Common myeloid progenitor, CD34-positive (primary cell): Measurements from ENCODE around the gene UVRAG.

Experiments used
- CTCF ChIA-PET: fragments of 350-600 bp; sonication (Branson Sonifier 250); formaldehyde crosslinking; loops from one replicate; lab custom pipeline; 2021; ENCODE audit warnings: antibody characterized with exemption; lab: Charles Lee
- POLR2A ChIA-PET: fragments of 350-600 bp; sonication (Branson Sonifier 250); formaldehyde crosslinking; loops from one replicate; lab custom pipeline; 2021; ENCODE audit warnings: antibody characterized with exemption; lab: Charles Lee
- DNase-seq, 3 donors: peaks; one replicate each; pipeline versions ENCODE4 v3.0.0 to v3.0.0-alpha.2; 2013
- H3K27ac ChIP-seq, 2 experiments: 1 replicate in 1 of 2; 2 replicates in 1 of 2; pipeline ENCODE4 v1.7.0; 2013; ENCODE audit warnings: inconsistent platforms in 2 of 2, low read length in 2 of 2, mild to moderate bottlenecking in 2 of 2, low read depth in 1 of 2, moderate library complexity in 1 of 2; ENCODE audit not compliant: severe bottlenecking in 2 of 2, insufficient read depth in 1 of 2, poor library complexity in 1 of 2
- H3K27me3 ChIP-seq, 5 experiments: replicated peaks in 2 of 5; 1 replicate in 3 of 5; 2 replicates in 2 of 5; pipeline versions ENCODE4 v1.6.1 to v1.7.0; 2013; ENCODE audit warnings: low read length in 4 of 5, mild to moderate bottlenecking in 2 of 5, moderate library complexity in 2 of 5, inconsistent platforms in 1 of 5; ENCODE audit not compliant: insufficient read depth in 5 of 5, control insufficient read depth in 4 of 5
- H3K36me3 ChIP-seq, 4 experiments: 1 replicate in 2 of 4; 2 replicates in 2 of 4; pipeline versions ENCODE4 v1.6.1 to v1.7.0; 2013; ENCODE audit warnings: low read length in 3 of 4, control low read depth in 1 of 4, mild to moderate bottlenecking in 1 of 4; ENCODE audit not compliant: control insufficient read depth in 4 of 4, insufficient read depth in 4 of 4
- H3K4me1 ChIP-seq, 4 experiments: 1 replicate in 3 of 4; 2 replicates in 1 of 4; pipeline versions ENCODE4 v1.6.1 to v1.7.1; 2013; ENCODE audit warnings: low read length in 3 of 4, mild to moderate bottlenecking in 3 of 4, control low read depth in 1 of 4, inconsistent platforms in 1 of 4, moderate library complexity in 1 of 4; ENCODE audit not compliant: control insufficient read depth in 4 of 4, insufficient read depth in 4 of 4; ENCODE audit errors: control extremely low read depth in 1 of 4
- H3K4me3 ChIP-seq, 7 experiments: 1 replicate in 4 of 7; 2 replicates in 3 of 7; pipeline versions ENCODE4 v1.5.1 to v1.7.0; 2013; ENCODE audit warnings: mild to moderate bottlenecking in 7 of 7, low read length in 6 of 7, moderate library complexity in 6 of 7, inconsistent platforms in 2 of 7, low read depth in 2 of 7, control low read depth in 1 of 7; ENCODE audit not compliant: insufficient read depth in 4 of 7, control insufficient read depth in 1 of 7; ENCODE audit errors: extremely low read depth in 1 of 7
- H3K9me3 ChIP-seq, 5 experiments: 1 replicate in 4 of 5; 2 replicates in 1 of 5; pipeline versions ENCODE4 v1.6.1 to v1.7.1; 2013; ENCODE audit warnings: low read length in 4 of 5, mild to moderate bottlenecking in 2 of 5, inconsistent platforms in 1 of 5, low read depth in 1 of 5, moderate library complexity in 1 of 5; ENCODE audit not compliant: control insufficient read depth in 4 of 5, insufficient read depth in 2 of 5; ENCODE audit errors: control extremely low read depth in 1 of 5
- WGBS: methylation state at CpG from one replicate; pipeline ENCODE4 v1.1.5; 2013; ENCODE audit not compliant: insufficient coverage; 5-methylcytosine and 5-hydroxymethylcytosine counted together

UVRAG gene

DNA sequence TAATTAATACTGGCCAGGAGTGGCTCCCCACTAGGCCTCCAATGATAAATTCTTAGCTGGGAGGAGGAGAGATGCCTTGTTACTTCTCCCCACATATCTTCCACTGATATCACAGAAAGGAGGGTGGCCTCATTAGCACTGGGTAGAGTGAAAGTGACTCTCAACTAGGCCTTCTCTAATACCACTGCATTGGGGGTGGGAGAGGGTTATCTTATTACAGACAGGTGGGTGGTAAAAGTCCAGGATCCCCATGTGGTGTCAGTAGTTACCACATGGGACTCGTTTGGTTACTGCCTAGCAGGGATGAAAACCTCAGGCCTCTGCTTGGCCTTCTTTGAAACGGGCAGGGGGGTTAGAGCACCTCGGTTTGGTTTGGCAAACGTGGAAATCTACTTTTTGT is 167.3 kb downstream of the UVRAG start:
- no peak overlapping the region for H3K27ac ChIP-seq
- no peaks in the 10 kb centered on the region for H3K4me1 ChIP-seq
- no peaks in the 10 kb centered on the region for H3K27me3 ChIP-seq
- WGBS = 100% methylated on average over 3 of the region's 4 CpGs
- CTCF ChIA-PET = no interaction called here
- H3K4me3 ChIP-seq = no peak overlapping the region
- POLR2A ChIA-PET = no interaction called here
- H3K36me3 ChIP-seq = peaks cover 11 to 17% (median 12%) of the 10 kb centered on the region in 4 experiments
- DNase-seq = no peak
- no peaks in the 10 kb centered on the region for H3K9me3 ChIP-seq

DNA sequence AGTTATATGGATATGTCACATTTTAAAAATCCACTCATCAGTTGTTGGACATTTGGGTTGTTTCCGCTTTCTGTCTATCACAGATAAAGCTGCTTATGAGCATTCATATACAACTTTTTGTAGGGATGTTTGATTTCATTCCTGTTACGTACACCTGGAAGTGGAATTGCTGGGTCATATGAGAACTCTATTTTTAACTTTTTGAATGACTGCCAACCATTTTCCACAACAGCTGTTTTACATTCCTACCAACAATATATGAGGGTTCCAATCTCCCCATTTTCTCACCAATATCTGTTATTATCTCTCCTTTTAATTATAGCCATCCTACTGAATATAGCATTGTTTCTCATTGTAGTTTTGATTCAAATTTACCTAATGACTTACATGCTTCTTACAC is 172.0 kb downstream of the UVRAG start:
- POLR2A ChIA-PET = no interaction called here
- CTCF ChIA-PET = no interaction called here
- no peak overlapping the region for H3K4me3 ChIP-seq
- H3K27me3 ChIP-seq = no peaks in the 10 kb centered on the region
- H3K36me3 ChIP-seq = peaks cover 11 to 24% (median 16%) of the 10 kb centered on the region in 4 experiments
- WGBS = no CpG with 5 or more reads among the region's 2 CpGs
- no peak for DNase-seq
- H3K4me1 ChIP-seq = no peaks in the 10 kb centered on the region
- H3K27ac ChIP-seq = no peak overlapping the region
- H3K9me3 ChIP-seq = no peaks in the 10 kb centered on the region

DNA sequence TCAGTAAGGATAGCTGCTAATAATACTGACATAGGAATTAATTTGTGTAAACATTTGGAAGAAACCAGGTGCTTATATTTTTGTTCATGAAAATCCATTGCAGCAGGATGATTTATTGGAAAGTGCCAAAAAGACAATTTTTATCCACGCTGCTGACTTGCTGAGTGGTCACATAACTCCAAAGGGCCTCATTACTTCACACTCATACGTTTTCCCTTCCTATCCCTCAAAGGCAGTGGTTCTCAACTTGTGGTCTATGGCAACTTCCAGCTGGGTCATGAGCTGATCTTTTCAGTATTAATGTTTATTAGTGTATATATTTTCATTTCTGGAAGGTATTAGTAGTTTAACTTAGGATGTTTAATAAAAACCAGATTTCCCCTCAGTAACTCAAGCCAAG is 178.1 kb downstream of the UVRAG start:
- CTCF ChIA-PET = no interaction called here
- Histone ChIP-seq H3K27me3 (no peaks in the 10 kb centered on the region), H3K4me1 (no peaks in the 10 kb centered on the region), H3K27ac (no peak overlapping the region), H3K4me3 (no peak overlapping the region), H3K36me3 (peaks cover 0 to 11% (median 5%) of the 10 kb centered on the region in 4 experiments), H3K9me3 (no peaks in the 10 kb centered on the region)
- DNase-seq = no peak
- POLR2A ChIA-PET = no interaction called here
- WGBS = no CpG with 5 or more reads among the region's 2 CpGs

- Histone ChIP-seq H3K36me3 (peaks cover 0 to 11% (median 4%) of the 10 kb centered on the region in 4 experiments), H3K4me1 (no peaks in the 10 kb centered on the region), H3K27me3 (no peaks in the 10 kb centered on the region), H3K4me3 (no peak overlapping the region), H3K27ac (no peak overlapping the region), H3K9me3 (no peaks in the 10 kb centered on the region)
- CTCF ChIA-PET = interaction anchor here (0.9 kb wide), 1 partner anchor 14 kb away, joined by 4 read pairs; no protein-coding TSS in a partner anchor
- POLR2A ChIA-PET = no interaction called here
- no CpG with 5 or more reads among the region's 3 CpGs for WGBS
- DNase-seq = no peak
Measured at GRCh38 chr11:75994616-75995015, 179.6 kb downstream of the UVRAG start.

- WGBS = no CpG with 5 or more reads among the region's 1 CpG
- CTCF ChIA-PET = interaction anchor here (1.2 kb wide), 1 partner anchor 13 kb away, joined by 3 read pairs; no protein-coding TSS in a partner anchor
Measured at GRCh38 chr11:75996523-75997442, 181.8 kb downstream of the UVRAG start.

DNA sequence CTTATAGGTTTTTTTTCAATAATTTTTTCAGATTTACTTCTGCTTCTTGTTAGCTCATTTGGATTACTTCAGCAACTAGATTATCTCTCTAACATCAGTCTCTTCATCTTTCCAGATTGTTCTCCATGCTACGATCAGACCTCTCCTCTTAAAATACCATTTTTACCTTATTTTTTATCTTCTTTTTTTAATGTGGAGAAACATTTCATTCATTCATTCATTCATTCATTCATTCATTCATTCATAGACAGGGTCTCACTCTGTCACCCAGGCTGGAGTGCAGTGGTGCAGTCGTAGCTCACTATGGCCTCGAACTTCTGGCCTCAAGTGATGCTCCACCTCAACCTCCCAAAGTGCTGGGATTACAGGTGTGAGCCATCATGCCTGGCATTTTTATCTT is 189.4 kb downstream of the UVRAG start:
- H3K36me3 ChIP-seq = peaks cover 8 to 48% (median 23%) of the 10 kb centered on the region in 4 experiments
- WGBS = 100% methylated on average over 1 of the region's 3 CpGs
- peaks cover 0 to 12% (median 0%) of the 10 kb centered on the region in 5 experiments for H3K9me3 ChIP-seq
- no peak for DNase-seq
- H3K27ac ChIP-seq = no peak overlapping the region
- ChIA-PET POLR2A (no interaction called here), CTCF (interaction anchor here (1.8 kb wide), 1 partner anchor 8 kb away, joined by 6 read pairs; no protein-coding TSS in a partner anchor)
- H3K4me3 ChIP-seq = no peak overlapping the region
- no peaks in the 10 kb centered on the region for H3K27me3 ChIP-seq
- H3K4me1 ChIP-seq = no peaks in the 10 kb centered on the region

More at GRCh38 chr11:75996523-75997442, 181.8 kb downstream of the UVRAG start:
- H3K27ac ChIP-seq = no peak overlapping the region
- H3K4me1 ChIP-seq = no peaks in the 10 kb centered on the region
- peaks cover 0 to 10% (median 0%) of the 10 kb centered on the region in 5 experiments for H3K9me3 ChIP-seq
- DNase-seq = no peak
- no peak overlapping the region for H3K4me3 ChIP-seq
- H3K36me3 ChIP-seq = peaks cover 0 to 16% (median 4%) of the 10 kb centered on the region in 4 experiments
- H3K27me3 ChIP-seq = no peaks in the 10 kb centered on the region
- POLR2A ChIA-PET = interaction anchor here (0.7 kb wide), 1 partner anchor 336 kb away, joined by 3 read pairs; no protein-coding TSS in a partner anchor

DNA sequence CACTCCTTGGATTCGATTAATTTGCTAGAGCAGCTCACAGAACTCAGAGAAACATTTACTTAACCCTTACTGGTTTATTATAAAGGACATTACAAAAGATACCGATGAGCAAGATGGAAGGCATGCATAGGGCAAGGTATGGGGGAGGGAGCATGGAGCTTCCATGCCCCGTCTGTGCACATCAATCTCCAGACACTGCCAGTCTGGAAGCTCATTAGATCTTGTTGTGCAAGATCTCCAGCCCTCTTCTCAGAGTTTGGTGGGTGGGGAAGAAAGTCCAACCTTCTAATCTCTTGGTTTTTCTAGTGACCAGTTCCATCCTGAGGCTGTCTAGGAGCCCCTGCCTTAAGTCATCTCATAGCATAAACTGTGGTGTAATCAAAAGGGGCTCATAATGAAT is 190.7 kb downstream of the UVRAG start:
- CTCF ChIA-PET = no interaction called here
- POLR2A ChIA-PET = no interaction called here

More for the DNA sequence above, 190.7 kb downstream of the UVRAG start:
- H3K4me1 ChIP-seq = no peaks in the 10 kb centered on the region
- H3K9me3 ChIP-seq = peaks cover 0 to 9% (median 0%) of the 10 kb centered on the region in 5 experiments
- no peak overlapping the region for H3K27ac ChIP-seq
- H3K36me3 ChIP-seq = peaks cover 8 to 42% (median 31%) of the 10 kb centered on the region in 4 experiments
- H3K27me3 ChIP-seq = no peaks in the 10 kb centered on the region
- H3K4me3 ChIP-seq = no peak overlapping the region
- WGBS = 100% methylated on average over 1 of the region's 3 CpGs
- no peak for DNase-seq
